ENCODE data around the gene OR4D2. TPM values are rescaled to one million over a fixed set of nuclear protein-coding genes. Genes with fewer than 3 reads are reported as not detected.

Gene OR4D2
- total RNA-seq, 1 donor from 2014 or later = not detected

DNA sequence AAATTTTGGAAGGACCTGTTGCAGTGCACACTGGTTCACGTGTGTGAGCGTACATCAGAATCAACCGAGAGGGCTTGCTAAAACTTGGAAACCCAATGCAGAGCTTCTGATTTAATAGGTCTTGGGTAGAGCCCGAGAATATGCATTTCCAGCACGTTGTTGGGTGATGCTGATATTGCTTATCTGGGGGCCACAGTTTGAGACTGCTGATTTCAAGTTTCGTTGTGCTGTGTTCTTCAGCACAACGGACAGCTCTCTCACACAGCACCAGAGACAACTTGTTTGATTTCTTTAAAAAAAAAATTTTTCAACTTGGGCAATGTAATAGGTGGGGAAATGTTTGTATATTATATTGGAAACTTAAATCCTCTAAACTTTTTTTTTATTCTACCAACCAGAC lies 9.4 kb downstream of the OR4D2 start:
- no peak overlapping the region for H3K27ac ChIP-seq
- TF ChIP-seq CTCF (IDR thresholded peaks at IDR 0.05) (no peak), EZH2phosphoT487 (IDR thresholded peaks at IDR 0.05) (no peak), EZH2 (IDR thresholded peaks at IDR 0.05) (no peak)
- H3K27me3 ChIP-seq = peaks cover 24% of the 10 kb centered on the region
- H3K9ac ChIP-seq = no peak overlapping the region
- no peak overlapping the region for H3K4me2 ChIP-seq
- H2AFZ ChIP-seq (replicated peaks) = no peak overlapping the region
- Mint-ChIP-seq H3K4me1 (no peaks in the 10 kb centered on the region), H3K27me3 (ENCODE audit: insufficient read depth, low read depth) (peaks cover 11% of the 10 kb centered on the region), H3K4me3 (no peak overlapping the region), H3K27ac (no peak overlapping the region), H3K9me3 (no peaks in the 10 kb centered on the region), H3K36me3 (no peaks in the 10 kb centered on the region)
- peaks cover 12% of the 10 kb centered on the region for H4K20me1 ChIP-seq (ENCODE audit: low read depth)
- no peaks in the 10 kb centered on the region for H3K79me2 ChIP-seq (ENCODE audit: low read depth)
- no peaks in the 10 kb centered on the region for H3K36me3 ChIP-seq
- peak; percentile 34 for DNase-seq (ENCODE audit: low spot score)
- H3K9me3 ChIP-seq (ENCODE audit: low read depth) = no peaks in the 10 kb centered on the region
- H3K4me3 ChIP-seq = no peak overlapping the region
- H3K4me1 ChIP-seq = no peaks in the 10 kb centered on the region
- H3F3A ChIP-seq (ENCODE audit: low read depth) = no peaks in the 10 kb centered on the region

- Histone ChIP-seq H3K4me1 (no peaks in the 10 kb centered on the region), H3K79me2 (ENCODE audit: low read depth) (no peaks in the 10 kb centered on the region), H3K9me3 (ENCODE audit: low read depth) (no peaks in the 10 kb centered on the region), H4K20me1 (ENCODE audit: low read depth) (peaks cover 3% of the 10 kb centered on the region), H3K4me3 (no peak overlapping the region), H2AFZ (replicated peaks) (no peak overlapping the region), H3K9ac (no peak overlapping the region), H3K36me3 (no peaks in the 10 kb centered on the region), H3F3A (ENCODE audit: low read depth) (no peaks in the 10 kb centered on the region), H3K27me3 (no peaks in the 10 kb centered on the region), H3K4me2 (no peak overlapping the region), H3K27ac (no peak overlapping the region)
- H3K27ac Mint-ChIP-seq = no peak overlapping the region
- DNase-seq (ENCODE audit: low spot score) = no peak
- TF ChIP-seq EZH2 (IDR thresholded peaks at IDR 0.05) (no peak), EZH2phosphoT487 (IDR thresholded peaks at IDR 0.05) (no peak), CTCF (IDR thresholded peaks at IDR 0.05) (no peak)
- H3K27me3 Mint-ChIP-seq (ENCODE audit: insufficient read depth, low read depth) = peaks cover 4% of the 10 kb centered on the region
- no peaks in the 10 kb centered on the region for H3K9me3 Mint-ChIP-seq
- H3K36me3 Mint-ChIP-seq = no peaks in the 10 kb centered on the region
- H3K4me1 Mint-ChIP-seq = peaks cover 7% of the 10 kb centered on the region
- H3K4me3 Mint-ChIP-seq = no peak overlapping the region
These were observed 15.0 kb downstream of the OR4D2 start for GRCh38 chr17:58181796-58182195.

DNA sequence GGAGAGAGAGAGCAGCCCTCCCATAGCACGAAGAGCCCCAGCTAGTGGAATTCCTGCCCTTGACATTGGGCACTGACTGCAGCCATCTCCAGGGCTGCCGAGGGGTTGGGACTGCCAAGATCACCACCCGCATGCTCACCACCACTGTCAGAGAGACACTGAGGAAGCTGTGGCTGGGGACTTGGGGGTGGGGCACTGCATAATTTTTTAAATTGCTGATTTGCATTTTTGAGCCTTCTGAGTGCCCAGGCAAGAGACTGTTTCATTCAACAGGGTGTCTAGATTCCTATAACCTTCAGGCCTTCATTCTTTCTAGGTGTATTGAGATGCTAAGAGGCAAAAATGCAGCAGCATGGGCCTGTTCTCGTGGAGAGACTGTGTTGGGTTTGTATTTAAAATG lies 16.7 kb downstream of the OR4D2 start:
- Mint-ChIP-seq H3K36me3 (no peaks in the 10 kb centered on the region), H3K4me1 (peaks cover 7% of the 10 kb centered on the region), H3K9me3 (no peaks in the 10 kb centered on the region), H3K27me3 (ENCODE audit: insufficient read depth, low read depth) (peaks cover 8% of the 10 kb centered on the region), H3K4me3 (no peak overlapping the region), H3K27ac (no peak overlapping the region)
- Histone ChIP-seq H3K4me3 (no peak overlapping the region), H3K4me1 (no peaks in the 10 kb centered on the region), H3K27ac (no peak overlapping the region), H3K9ac (no peak overlapping the region), H3K36me3 (no peaks in the 10 kb centered on the region), H3K4me2 (no peak overlapping the region), H3K9me3 (ENCODE audit: low read depth) (no peaks in the 10 kb centered on the region), H4K20me1 (ENCODE audit: low read depth) (no peaks in the 10 kb centered on the region), H2AFZ (replicated peaks) (no peak overlapping the region), H3F3A (ENCODE audit: low read depth) (no peaks in the 10 kb centered on the region), H3K79me2 (ENCODE audit: low read depth) (no peaks in the 10 kb centered on the region), H3K27me3 (peaks cover 5% of the 10 kb centered on the region)
- TF ChIP-seq EZH2phosphoT487 (IDR thresholded peaks at IDR 0.05) (no peak), CTCF (IDR thresholded peaks at IDR 0.05) (no peak), EZH2 (IDR thresholded peaks at IDR 0.05) (no peak)
- no peak for DNase-seq (ENCODE audit: low spot score)

Measured in neural progenitor cell (in vitro differentiated cells).